HG02610 (cell line): ENCODE results near the gene DCDC2B.
"Not testable (repeated sequence)": the region's sequence is repeated elsewhere in the genome, so short reads cannot be mapped to it uniquely, and the experiment has no call there.

Experiments used
- ATAC-seq: cut with Tn5 transposase; IDR thresholded peaks from one replicate; pipeline ENCODE4 v1.9.1; 2021; ENCODE audit warnings: mild to moderate bottlenecking, moderate library complexity; ENCODE audit not compliant: unreplicated experiment

The DCDC2B gene

DNA sequence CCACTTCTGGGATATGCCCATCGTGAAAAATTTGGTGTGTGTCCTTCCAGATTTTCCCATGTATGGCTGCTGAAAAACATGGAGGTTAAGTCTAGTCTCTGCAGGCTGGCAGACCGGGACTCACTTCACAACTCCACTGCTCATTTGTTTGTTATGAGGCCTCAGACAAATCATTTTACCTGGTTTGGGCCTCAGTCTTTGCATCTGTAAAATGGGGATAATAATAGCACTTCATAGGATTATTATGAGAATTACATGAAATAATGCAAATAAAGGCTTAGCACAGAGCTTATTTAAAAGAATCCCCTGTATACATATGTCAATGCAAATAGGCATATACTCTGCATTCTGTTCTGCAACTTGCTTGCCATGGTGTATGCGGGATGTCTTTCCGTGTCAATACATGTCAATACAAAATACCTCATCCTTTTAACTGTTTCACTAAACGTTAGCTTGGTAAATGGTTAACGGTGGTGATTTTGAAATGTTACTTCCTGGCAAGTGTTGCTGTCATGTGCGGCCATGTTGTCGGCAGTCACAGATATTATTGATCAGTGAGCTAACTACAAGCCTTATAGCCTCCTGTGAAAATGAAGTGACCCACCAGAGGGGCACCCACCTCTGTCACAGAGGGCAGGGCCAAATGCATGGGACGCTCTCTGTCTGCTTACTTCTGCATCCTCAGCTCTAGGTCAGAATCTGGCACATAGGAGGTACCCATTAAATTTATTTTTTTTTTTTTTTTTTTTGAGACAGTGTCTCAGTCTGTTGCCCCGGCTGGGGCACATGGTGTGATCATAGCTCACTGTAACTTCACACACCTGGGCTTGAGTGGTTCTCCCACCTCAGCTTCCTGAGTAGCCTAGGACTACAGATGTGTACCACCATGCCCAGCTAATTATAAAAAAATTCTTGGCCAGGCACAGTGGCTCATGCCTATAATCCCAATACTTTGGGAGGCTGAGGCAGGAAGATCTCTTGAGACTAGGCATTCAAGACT, 46.5 kb downstream of the DCDC2B start:
- no peak for ATAC-seq

DNA sequence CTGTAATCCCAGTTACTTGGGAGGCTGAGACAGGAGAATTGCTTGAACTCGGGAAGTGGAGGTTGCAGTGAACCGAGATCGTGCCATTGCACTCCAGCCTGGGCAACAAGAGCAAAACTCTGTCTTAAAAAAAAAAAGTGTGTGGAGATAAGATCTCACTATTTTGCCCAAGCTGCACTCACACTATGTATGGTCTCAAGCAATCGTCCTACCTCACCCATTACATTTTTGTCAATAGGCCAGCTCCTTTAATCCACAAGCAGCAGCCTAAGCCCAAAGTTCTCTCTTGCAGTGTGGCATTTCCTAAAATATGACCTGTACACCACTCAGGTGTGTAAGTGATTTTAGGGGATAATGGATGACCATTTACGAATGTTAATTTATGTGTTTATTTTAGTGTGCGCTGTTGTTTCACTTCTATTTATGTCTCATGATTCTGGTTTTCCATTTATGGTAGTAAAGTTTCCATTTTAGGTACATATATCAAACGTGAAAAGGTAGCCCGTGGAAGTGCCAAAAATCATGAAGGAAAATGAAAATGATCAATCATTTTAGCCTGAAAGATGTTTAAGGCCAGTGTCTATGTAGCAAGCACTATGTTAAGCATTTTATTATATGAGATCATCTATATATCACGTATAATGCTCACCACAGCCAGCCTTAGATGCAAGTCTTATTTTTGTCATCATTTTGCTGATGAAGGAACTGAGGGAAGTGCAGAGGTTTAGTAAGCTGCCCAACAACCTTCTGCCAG, 47.8 kb downstream of the DCDC2B start:
- ATAC-seq = no peak

DNA sequence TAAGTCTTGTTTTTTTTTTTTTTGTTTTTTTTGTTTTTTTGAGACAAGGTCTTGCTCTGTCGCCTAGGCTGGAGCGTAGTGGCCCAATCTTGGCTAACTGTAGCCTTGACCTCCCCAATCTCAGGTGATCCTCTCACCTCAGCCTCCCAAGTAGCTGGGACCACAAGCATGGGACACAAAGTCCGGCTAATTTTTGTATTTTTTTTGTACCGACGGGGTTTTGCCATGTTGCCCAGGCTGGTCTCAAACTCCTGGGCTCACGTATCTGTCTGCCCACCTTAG, 48.3 kb downstream of the DCDC2B start:
- no peak for ATAC-seq

DNA sequence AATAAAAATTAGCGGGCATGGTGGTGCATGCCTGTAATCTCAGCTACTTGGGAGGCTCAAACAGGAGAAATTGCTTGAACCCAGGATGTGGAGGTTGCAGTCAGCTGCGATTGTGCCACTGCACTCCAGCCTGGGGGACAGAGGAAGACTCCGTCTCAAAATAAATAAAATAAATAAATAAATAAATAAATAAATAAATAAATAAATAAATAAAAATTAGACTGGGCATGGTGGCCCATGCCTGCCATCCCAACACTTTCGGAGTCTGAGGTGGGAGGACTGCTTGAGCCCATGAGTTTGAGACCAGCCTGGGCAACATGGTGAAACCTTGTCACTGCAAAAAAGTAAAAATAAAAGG, 54.3 kb downstream of the DCDC2B start:
- ATAC-seq = not testable (repeated sequence)

DNA sequence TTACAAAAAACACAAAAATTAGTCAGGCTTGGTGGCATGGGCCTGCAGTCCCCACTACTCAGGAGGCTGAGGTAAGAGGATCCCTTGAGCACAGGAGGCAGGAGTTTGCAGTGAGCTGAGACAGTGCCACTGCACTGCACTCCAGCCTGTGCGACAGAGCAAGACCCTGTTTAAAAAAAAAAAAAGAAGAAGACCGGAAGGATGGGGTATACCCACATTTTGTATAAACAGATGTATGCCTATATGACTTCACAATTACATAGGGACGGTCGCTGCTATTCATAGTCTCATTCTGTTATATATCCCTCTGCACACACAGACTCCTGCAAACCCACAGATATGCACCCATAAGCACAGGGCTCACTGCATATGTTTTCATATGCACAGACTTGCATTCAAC, 54.9 kb downstream of the DCDC2B start:
- no peak for ATAC-seq
